Measurements from ENCODE around the gene MAP6D1. TPM values are rescaled to one million over a fixed set of nuclear protein-coding genes. Genes with fewer than 3 reads are reported as not detected.

The MAP6D1 gene
- total and polyA plus RNA-seq, 9 of the 15 experiments (the other 6 are each of a cell fraction or from before 2014, with no cell fraction given), result 0.16 to 1.5 (median 0.44) TPM; not detected in 3

DNA sequence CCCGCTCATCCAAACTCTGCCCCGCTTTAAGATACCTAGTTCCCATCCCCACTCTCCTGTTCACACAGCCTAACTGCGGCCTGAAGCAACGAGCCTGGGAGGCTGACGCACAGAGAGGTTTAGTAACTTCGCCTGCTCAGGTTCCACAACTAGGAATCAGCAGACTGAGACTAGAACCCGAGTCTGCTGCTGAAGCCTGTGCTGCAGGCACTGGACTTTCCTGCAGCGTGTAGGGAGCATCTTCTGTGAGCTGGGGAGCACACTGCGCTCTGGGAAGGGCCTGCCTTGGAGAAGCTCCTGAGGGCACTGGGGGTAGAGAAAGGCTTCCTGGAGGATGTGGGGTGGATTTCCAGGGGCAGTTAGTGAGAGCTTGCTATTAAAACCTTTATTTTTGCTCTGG lies 4.8 kb upstream of the MAP6D1 start (continued):
- no peak for TF ChIP-seq DEAF1 (CRISPR knock-in tag; IDR thresholded peaks at IDR 0.05)

- in situ Hi-C loops (cut with MboI) (no loop called here), intact Hi-C loops (cut with micrococcal nuclease) (no loop called here)
- Histone ChIP-seq H3K4me2 (ENCODE audit: insufficient read depth, low read length) (no peak overlapping the region), H3K27ac (ENCODE audit: extremely low read depth, low read depth, low read length) (no peak overlapping the region), H3K4me3 (no peak overlapping the region), H3K4me1 (replicated peaks in 1 of 2; ENCODE audit: control insufficient read depth in 2 of 2, insufficient read depth in 2 of 2, low read length in 2 of 2) (no peaks in the 10 kb centered on the region), H3K9me1 (ENCODE audit: control insufficient read depth, insufficient read depth, low read length) (no peaks in the 10 kb centered on the region), H3K9ac (ENCODE audit: insufficient read depth in 1 of 2, low read depth in 2 of 2, low read length in 2 of 2) (no peak overlapping the region), H4K20me1 (replicated peaks; ENCODE audit: control insufficient read depth, insufficient read depth, low read length) (no peaks in the 10 kb centered on the region), H3K9me3 (replicated peaks; ENCODE audit: control insufficient read depth, insufficient read depth, low read depth, low read length) (no peaks in the 10 kb centered on the region), H3K27me3 (ENCODE audit: control insufficient read depth in 2 of 2, insufficient read depth in 2 of 2, low read length in 2 of 2) (no peaks in the 10 kb centered on the region), H3K79me2 (ENCODE audit: control insufficient read depth, insufficient read depth, low read length) (no peaks in the 10 kb centered on the region), H3K36me3 (ENCODE audit: control insufficient read depth, insufficient read depth, low read length) (peaks cover 53% of the 10 kb centered on the region; the same call in 2 of the 3 replicates), H2AFZ (ENCODE audit: low read depth, low read length) (no peak overlapping the region)
- 92% methylated on average over 9 of the region's 9 CpGs for WGBS (ENCODE audit: insufficient coverage, low coverage, missing lambda C conversion rate)
- CTCF ChIA-PET (ENCODE audit: low intra/inter-chr PET ratio), result no interaction called here
- FAIRE-seq, result no peak
- DNase-seq (ENCODE audit: extremely low read depth in 1 of 4, low spot score in 3 of 4), result no peak
- POLR2A ChIA-PET, result no interaction called here
- no TSS peak for BruUV-seq (replicated peaks)
- no peak for ATAC-seq
- TF ChIP-seq ZNF133 (CRISPR knock-in tag; IDR thresholded peaks at IDR 0.05) (no peak), RBM34 (IDR thresholded peaks at IDR 0.05; ENCODE audit: borderline replicate concordance, insufficient read depth, low read length) (no peak), REST (IDR thresholded peaks at IDR 0.05; ENCODE audit: borderline replicate concordance) (no peak), REST (CRISPR knock-in tag; IDR thresholded peaks at IDR 0.05; ENCODE audit: low read depth) (no peak), PHTF2 (CRISPR knock-in tag; IDR thresholded peaks at IDR 0.05) (no peak), ZNF277 (CRISPR knock-in tag; IDR thresholded peaks at IDR 0.05; ENCODE audit: borderline replicate concordance) (no peak), STAT5A (IDR thresholded peaks at IDR 0.05; ENCODE audit: borderline replicate concordance, low read length) (no peak)
Measured at GRCh38 chr3:183829466-183829865, 4.1 kb upstream of the MAP6D1 start.
